ENCODE measurements around the gene SLAMF9. TPM values are rescaled to one million over a fixed set of nuclear protein-coding genes. Genes with fewer than 3 reads are reported as not detected.

SLAMF9 gene
- total RNA-seq, 1 experiment from 2014 or later: not detected

DNA sequence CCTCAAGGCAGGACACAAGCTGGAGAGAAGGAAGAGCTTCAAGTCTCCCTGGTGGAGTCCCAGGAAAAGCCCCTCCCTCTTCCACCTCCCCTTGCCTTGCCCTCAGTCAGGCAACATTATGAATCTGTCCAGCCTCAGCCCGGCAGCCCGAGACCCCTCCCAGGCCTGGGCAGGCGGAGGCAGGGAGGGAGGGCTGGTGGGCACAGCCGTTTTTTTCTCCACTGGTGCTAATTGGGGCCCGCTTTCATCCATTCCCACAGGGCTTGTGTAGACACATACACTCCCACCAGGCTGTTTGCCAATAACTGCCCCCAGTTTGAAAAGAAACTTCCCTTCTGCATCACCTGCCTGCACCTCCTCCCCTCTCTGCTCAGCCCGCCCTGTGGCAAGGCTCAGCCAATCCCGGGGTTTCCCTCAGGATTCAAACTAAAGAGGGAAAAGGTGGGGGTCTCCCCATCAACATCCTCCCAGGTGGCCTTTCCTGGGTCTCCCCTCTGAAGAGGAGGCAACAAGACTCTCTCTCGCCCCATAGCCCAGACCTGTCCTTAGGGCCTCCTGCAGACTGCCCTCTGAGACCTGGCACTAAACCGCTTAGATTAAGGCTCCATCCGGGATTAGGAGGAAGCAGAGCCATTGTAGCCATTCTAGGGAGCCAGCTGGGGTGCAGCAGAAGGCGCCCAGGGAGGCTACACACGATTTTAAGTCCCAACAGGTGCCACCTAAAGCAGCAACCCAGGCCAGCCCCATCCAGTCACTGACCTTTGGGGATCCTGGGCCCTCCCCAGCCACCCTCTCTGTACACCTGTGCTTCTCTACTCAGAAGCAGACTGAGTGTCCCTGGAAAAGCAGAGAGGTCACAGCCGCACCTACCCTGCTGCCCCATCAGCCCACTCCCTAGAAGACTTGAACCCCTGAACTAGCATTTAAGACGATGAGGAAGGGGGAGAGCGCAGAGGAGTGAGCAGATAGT, 12.2 kb downstream of the SLAMF9 start (continued):
- TF ChIP-seq, protein P1, sequence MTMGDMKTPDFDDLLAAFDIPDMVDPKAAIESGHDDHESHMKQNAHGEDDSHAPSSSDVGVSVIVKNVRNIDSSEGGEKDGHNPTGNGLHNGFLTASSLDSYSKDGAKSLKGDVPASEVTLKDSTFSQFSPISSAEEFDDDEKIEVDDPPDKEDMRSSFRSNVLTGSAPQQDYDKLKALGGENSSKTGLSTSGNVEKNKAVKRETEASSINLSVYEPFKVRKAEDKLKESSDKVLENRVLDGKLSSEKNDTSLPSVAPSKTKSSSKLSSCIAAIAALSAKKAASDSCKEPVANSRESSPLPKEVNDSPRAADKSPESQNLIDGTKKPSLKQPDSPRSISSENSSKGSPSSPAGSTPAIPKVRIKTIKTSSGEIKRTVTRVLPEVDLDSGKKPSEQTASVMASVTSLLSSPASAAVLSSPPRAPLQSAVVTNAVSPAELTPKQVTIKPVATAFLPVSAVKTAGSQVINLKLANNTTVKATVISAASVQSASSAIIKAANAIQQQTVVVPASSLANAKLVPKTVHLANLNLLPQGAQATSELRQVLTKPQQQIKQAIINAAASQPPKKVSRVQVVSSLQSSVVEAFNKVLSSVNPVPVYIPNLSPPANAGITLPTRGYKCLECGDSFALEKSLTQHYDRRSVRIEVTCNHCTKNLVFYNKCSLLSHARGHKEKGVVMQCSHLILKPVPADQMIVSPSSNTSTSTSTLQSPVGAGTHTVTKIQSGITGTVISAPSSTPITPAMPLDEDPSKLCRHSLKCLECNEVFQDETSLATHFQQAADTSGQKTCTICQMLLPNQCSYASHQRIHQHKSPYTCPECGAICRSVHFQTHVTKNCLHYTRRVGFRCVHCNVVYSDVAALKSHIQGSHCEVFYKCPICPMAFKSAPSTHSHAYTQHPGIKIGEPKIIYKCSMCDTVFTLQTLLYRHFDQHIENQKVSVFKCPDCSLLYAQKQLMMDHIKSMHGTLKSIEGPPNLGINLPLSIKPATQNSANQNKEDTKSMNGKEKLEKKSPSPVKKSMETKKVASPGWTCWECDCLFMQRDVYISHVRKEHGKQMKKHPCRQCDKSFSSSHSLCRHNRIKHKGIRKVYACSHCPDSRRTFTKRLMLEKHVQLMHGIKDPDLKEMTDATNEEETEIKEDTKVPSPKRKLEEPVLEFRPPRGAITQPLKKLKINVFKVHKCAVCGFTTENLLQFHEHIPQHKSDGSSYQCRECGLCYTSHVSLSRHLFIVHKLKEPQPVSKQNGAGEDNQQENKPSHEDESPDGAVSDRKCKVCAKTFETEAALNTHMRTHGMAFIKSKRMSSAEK (CRISPR knock-in tag; IDR thresholded peaks at IDR 0.05; ENCODE audit: borderline replicate concordance): no peak
- TF ChIP-seq, protein P2, sequence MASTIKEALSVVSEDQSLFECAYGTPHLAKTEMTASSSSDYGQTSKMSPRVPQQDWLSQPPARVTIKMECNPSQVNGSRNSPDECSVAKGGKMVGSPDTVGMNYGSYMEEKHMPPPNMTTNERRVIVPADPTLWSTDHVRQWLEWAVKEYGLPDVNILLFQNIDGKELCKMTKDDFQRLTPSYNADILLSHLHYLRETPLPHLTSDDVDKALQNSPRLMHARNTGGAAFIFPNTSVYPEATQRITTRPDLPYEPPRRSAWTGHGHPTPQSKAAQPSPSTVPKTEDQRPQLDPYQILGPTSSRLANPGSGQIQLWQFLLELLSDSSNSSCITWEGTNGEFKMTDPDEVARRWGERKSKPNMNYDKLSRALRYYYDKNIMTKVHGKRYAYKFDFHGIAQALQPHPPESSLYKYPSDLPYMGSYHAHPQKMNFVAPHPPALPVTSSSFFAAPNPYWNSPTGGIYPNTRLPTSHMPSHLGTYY (CRISPR knock-in tag; IDR thresholded peaks at IDR 0.05): no peak
- TF ChIP-seq, protein P3, sequence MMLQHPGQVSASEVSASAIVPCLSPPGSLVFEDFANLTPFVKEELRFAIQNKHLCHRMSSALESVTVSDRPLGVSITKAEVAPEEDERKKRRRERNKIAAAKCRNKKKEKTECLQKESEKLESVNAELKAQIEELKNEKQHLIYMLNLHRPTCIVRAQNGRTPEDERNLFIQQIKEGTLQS (CRISPR knock-in tag; conservative IDR thresholded peaks at IDR 0.05): no peak
- no peak for TF ChIP-seq EMX1 (CRISPR knock-in tag; IDR thresholded peaks at IDR 0.05)

DNA sequence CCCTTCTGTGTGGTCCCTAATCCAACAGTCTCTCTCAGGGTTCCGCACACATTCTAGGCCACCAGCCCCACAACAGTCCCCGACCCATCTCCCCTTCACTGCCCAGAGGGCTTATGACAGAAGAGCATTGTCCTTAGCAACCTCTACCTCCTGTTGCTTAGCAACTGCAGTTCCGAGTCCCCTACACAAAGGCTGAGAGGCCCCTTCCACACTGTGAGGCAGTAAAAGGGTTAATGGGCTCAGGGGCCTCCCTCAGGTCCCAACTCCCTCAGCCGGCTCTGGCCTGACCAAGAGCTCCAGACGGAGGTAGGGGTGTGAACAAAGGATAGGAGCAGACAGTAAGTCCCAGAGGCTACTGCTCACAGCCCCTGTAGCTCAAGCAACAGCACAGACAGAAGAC, 12.9 kb downstream of the SLAMF9 start:
- H3K27ac Mint-ChIP-seq: no peak overlapping the region
- no peak overlapping the region for H3K4me3 Mint-ChIP-seq
- ATAC-seq (no peak), DNase-seq (ENCODE audit: low spot score) (no peak)
- H3K36me3 Mint-ChIP-seq: peaks cover 5% of the 10 kb centered on the region; the same call in 1 of the 2 replicates
- no peaks in the 10 kb centered on the region for H3K9me3 Mint-ChIP-seq
- TF ChIP-seq ZNF219 (CRISPR knock-in tag; IDR thresholded peaks at IDR 0.05; ENCODE audit: borderline replicate concordance) (no peak), ZNF121 (CRISPR knock-in tag; IDR thresholded peaks at IDR 0.05) (no peak), IRF2 (CRISPR knock-in tag; IDR thresholded peaks at IDR 0.05; ENCODE audit: borderline replicate concordance, low read depth) (no peak), GRHL2 (CRISPR knock-in tag; IDR thresholded peaks at IDR 0.05; ENCODE audit: insufficient replicate concordance, severe bottlenecking) (no peak), ZNF232 (CRISPR knock-in tag; IDR thresholded peaks at IDR 0.05) (no peak)
- TF ChIP-seq, protein P4, sequence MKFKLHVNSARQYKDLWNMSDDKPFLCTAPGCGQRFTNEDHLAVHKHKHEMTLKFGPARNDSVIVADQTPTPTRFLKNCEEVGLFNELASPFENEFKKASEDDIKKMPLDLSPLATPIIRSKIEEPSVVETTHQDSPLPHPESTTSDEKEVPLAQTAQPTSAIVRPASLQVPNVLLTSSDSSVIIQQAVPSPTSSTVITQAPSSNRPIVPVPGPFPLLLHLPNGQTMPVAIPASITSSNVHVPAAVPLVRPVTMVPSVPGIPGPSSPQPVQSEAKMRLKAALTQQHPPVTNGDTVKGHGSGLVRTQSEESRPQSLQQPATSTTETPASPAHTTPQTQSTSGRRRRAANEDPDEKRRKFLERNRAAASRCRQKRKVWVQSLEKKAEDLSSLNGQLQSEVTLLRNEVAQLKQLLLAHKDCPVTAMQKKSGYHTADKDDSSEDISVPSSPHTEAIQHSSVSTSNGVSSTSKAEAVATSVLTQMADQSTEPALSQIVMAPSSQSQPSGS (CRISPR knock-in tag; IDR thresholded peaks at IDR 0.05; ENCODE audit: borderline replicate concordance, low read depth): no peak
- peaks cover 59% of the 10 kb centered on the region for H3K4me1 Mint-ChIP-seq
- POLR2A ChIA-PET: no interaction called here
- CTCF ChIA-PET: interaction anchor here (1.5 to 10.6 kb wide), 2 partner anchors 48 to 66 kb away, joined by 5 to 202 read pairs; no protein-coding TSS in a partner anchor
- H3K27me3 Mint-ChIP-seq (ENCODE audit: low read depth): no peaks in the 10 kb centered on the region

DNA sequence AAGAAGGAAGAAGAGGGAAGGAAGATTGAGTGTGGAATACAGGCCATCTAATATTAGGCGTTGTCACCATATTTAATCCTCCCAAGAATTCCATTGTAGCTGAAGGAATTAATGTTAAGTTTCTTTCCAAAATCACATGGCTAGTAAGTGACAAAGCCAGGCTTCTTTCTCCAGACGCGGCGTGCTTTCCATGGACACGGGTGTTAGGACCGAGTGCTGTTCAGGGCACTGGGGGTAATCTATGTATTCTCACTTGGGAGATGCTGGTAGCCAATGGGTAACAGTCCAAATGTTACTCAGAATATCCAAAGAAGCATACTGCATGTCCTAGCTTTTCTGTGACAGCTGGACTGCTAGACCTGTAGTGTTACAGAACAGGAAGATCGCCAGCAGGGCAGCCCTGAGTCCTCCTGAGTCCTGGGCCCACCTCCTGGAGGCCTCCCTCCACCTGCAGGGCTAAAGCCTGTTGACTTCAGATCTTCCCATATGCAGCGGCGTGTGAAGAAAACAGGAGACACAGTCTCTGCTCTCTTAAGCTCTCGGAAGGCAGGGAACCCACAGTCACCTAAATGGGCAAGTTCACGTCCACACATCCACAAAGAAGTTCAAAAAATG, 13.9 kb downstream of the SLAMF9 start:
- H3K4me3 Mint-ChIP-seq: no peak overlapping the region
- ATAC-seq (no peak), DNase-seq (ENCODE audit: low spot score) (no peak)
- TF ChIP-seq TCF7 (CRISPR knock-in tag; IDR thresholded peaks at IDR 0.05; ENCODE audit: low read depth): no peak
- TF ChIP-seq, protein P5, sequence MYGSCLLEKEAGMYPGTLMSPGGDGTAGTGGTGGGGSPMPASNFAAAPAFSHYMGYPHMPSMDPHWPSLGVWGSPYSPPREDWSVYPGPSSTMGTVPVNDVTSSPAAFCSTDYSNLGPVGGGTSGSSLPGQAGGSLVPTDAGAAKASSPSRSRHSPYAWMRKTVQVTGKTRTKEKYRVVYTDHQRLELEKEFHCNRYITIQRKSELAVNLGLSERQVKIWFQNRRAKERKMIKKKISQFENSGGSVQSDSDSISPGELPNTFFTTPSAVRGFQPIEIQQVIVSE (CRISPR knock-in tag; IDR thresholded peaks at IDR 0.05; ENCODE audit: borderline replicate concordance): no peak
- no peak for TF ChIP-seq TEAD4 (CRISPR knock-in tag; IDR thresholded peaks at IDR 0.05)
- no peak for TF ChIP-seq ZNF416 (CRISPR knock-in tag; IDR thresholded peaks at IDR 0.05)
- TF ChIP-seq, protein P6, sequence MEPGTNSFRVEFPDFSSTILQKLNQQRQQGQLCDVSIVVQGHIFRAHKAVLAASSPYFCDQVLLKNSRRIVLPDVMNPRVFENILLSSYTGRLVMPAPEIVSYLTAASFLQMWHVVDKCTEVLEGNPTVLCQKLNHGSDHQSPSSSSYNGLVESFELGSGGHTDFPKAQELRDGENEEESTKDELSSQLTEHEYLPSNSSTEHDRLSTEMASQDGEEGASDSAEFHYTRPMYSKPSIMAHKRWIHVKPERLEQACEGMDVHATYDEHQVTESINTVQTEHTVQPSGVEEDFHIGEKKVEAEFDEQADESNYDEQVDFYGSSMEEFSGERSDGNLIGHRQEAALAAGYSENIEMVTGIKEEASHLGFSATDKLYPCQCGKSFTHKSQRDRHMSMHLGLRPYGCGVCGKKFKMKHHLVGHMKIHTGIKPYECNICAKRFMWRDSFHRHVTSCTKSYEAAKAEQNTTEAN (CRISPR knock-in tag; IDR thresholded peaks at IDR 0.05): no peak
- TF ChIP-seq, protein P7, sequence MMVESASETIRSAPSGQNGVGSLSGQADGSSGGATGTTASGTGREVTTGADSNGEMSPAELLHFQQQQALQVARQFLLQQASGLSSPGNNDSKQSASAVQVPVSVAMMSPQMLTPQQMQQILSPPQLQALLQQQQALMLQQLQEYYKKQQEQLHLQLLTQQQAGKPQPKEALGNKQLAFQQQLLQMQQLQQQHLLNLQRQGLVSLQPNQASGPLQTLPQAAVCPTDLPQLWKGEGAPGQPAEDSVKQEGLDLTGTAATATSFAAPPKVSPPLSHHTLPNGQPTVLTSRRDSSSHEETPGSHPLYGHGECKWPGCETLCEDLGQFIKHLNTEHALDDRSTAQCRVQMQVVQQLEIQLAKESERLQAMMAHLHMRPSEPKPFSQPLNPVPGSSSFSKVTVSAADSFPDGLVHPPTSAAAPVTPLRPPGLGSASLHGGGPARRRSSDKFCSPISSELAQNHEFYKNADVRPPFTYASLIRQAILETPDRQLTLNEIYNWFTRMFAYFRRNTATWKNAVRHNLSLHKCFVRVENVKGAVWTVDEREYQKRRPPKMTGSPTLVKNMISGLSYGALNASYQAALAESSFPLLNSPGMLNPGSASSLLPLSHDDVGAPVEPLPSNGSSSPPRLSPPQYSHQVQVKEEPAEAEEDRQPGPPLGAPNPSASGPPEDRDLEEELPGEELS (CRISPR knock-in tag; IDR thresholded peaks at IDR 0.05): no peak
- TF ChIP-seq, protein P8, sequence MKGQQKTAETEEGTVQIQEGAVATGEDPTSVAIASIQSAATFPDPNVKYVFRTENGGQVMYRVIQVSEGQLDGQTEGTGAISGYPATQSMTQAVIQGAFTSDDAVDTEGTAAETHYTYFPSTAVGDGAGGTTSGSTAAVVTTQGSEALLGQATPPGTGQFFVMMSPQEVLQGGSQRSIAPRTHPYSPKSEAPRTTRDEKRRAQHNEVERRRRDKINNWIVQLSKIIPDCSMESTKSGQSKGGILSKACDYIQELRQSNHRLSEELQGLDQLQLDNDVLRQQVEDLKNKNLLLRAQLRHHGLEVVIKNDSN (CRISPR knock-in tag; IDR thresholded peaks at IDR 0.05): no peak
- no peak for TF ChIP-seq SP1 (CRISPR knock-in tag; conservative IDR thresholded peaks at IDR 0.05)

More for the DNA sequence above, 13.9 kb downstream of the SLAMF9 start:
- Mint-ChIP-seq H3K36me3 (peaks cover 5% of the 10 kb centered on the region; the same call in 1 of the 2 replicates), H3K9me3 (no peaks in the 10 kb centered on the region), H3K27me3 (ENCODE audit: low read depth) (no peaks in the 10 kb centered on the region), H3K27ac (no peak overlapping the region), H3K4me1 (peaks cover 59% of the 10 kb centered on the region)
- CTCF ChIA-PET: interaction anchor here (1.5 to 10.6 kb wide), 2 partner anchors 47 to 67 kb away, joined by 5 to 202 read pairs; no protein-coding TSS in a partner anchor
- POLR2A ChIA-PET: no interaction called here
